Fibroblast of lung (primary cell): Measurements from ENCODE around the gene OR6X1. TPM values are rescaled to one million over a fixed set of nuclear protein-coding genes. Genes with fewer than 3 reads are reported as not detected.
"Not testable (repeated sequence)": the region's sequence is repeated elsewhere in the genome, so short reads cannot be mapped to it uniquely, and the experiment has no call there.

ENCODE experiments used
- DNase-seq, 2 donors: peaks; one replicate each; pipeline versions ENCODE4 v3.0.0 to v3.0.0-alpha.2; 2010; ENCODE audit warnings: low read depth in 2 of 2
- H2AFZ ChIP-seq: 2 replicates; pipeline ENCODE4 v1.5.1; 2012; ENCODE audit warnings: low read length, control low read depth, inconsistent platforms
- H3K27ac ChIP-seq: 2 replicates; pipeline ENCODE4 v1.5.1; 2011; ENCODE audit warnings: low read length, control low read depth; ENCODE audit not compliant: insufficient read depth
- H3K27me3 ChIP-seq: 2 replicates; pipeline ENCODE4 v1.5.1; 2011; ENCODE audit warnings: mild to moderate bottlenecking, low read length; ENCODE audit not compliant: control insufficient read depth, insufficient read depth
- H3K36me3 ChIP-seq: 2 replicates; pipeline ENCODE4 v1.5.1; 2011; ENCODE audit warnings: low read length; ENCODE audit not compliant: control insufficient read depth, insufficient read depth
- H3K4me1 ChIP-seq: 2 replicates; pipeline ENCODE4 v1.5.1; 2011; ENCODE audit warnings: low read length; ENCODE audit not compliant: control insufficient read depth, insufficient read depth; ENCODE audit errors: extremely low read depth
- H3K4me2 ChIP-seq: 2 replicates; pipeline ENCODE4 v1.5.1; 2011; ENCODE audit warnings: low read length, control low read depth; ENCODE audit not compliant: insufficient read depth; ENCODE audit errors: extremely low read depth
- H3K4me3 ChIP-seq, 4 experiments: fragments of 200-600 bp in 1 of 4; sonication (generic) in 1 of 4; replicated peaks in 1 of 4; 2 replicates each; pipeline ENCODE4 v1.5.1; 2011 to 2016; ENCODE audit warnings: low read length in 4 of 4, low read depth in 3 of 4, mild to moderate bottlenecking in 3 of 4, control low read depth in 2 of 4, inconsistent platforms in 1 of 4, mixed read lengths in 1 of 4; ENCODE audit not compliant: insufficient read depth in 1 of 4; ENCODE audit errors: control extremely low read depth in 1 of 4
- H3K79me2 ChIP-seq: 2 replicates; pipeline ENCODE4 v1.5.1; 2012; ENCODE audit warnings: mild to moderate bottlenecking, low read length, inconsistent platforms; ENCODE audit not compliant: control insufficient read depth, insufficient read depth
- H3K9ac ChIP-seq: 2 replicates; pipeline ENCODE4 v1.5.1; 2011; ENCODE audit warnings: mild to moderate bottlenecking, low read length, control low read depth; ENCODE audit not compliant: insufficient read depth
- H3K9me3 ChIP-seq: 2 replicates; pipeline ENCODE4 v1.5.1; 2012; ENCODE audit warnings: low read depth, low read length; ENCODE audit not compliant: control insufficient read depth, insufficient read depth
- H4K20me1 ChIP-seq: 2 replicates; pipeline ENCODE4 v1.5.1; 2011; ENCODE audit warnings: low read length; ENCODE audit not compliant: control insufficient read depth, insufficient read depth; ENCODE audit errors: extremely low read depth
- EZH2 ChIP-seq: IDR thresholded peaks from 2 replicates; pipeline ENCODE4 v1.5.1; 2012; ENCODE audit warnings: low read length, control low read depth, mild to moderate bottlenecking; ENCODE audit errors: missing control alignments
- polyA plus RNA-seq, 2 donors: library from polyadenylated mRNA; depleted of rRNA in 1 of 2; stranded (reverse) in 1 of 2; unstranded in 1 of 2; fragments of >200 nt; gene quantifications; 2 replicates each; pipeline ENCODE4 v1.2.1, GENCODE V29; 2011 to 2012; ENCODE audit warnings: missing spikeins in 1 of 2
- total RNA-seq: library from RNA; depleted of rRNA; stranded (reverse); fragments of >200 nt; gene quantifications from 2 replicates; pipeline ENCODE4 v1.2.1, GENCODE V29; 2014
- TF ChIP-seq, protein P1 (sequence below), 2 donors: IDR thresholded peaks in 1 of 2; conservative IDR thresholded peaks in 1 of 2; 1 replicate in 1 of 2; 2 replicates in 1 of 2; pipeline ENCODE4 v1.5.1; 2011 to 2012; ENCODE audit warnings: low read length in 2 of 2, control low read depth in 1 of 2, inconsistent platforms in 1 of 2, low read depth in 1 of 2, mild to moderate bottlenecking in 1 of 2

The OR6X1 gene
- total and polyA plus RNA-seq, 2 donors (not counting 1 experiment from before 2014, with no cell fraction given), result not detected

DNA sequence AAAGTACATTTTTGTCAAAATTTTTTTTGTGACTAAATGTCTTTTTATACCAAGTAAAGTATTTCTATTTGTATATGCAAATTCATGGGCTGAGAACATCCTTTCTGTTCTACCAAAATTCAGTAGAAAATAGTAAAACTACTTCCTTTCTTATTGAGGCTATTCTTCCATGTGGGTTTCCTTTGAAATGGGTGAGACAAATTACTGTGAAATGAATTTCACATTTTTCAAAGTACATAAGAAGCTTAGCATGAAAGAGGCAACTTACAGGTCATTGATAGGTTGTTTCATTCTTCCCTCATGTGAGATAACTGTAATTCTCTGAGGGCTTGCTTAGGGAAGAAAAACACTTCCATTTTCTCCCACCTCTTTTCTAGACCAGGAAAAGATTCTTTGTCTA lies 1.0 kb upstream of the OR6X1 start:
- no peak for TF ChIP-seq EZH2
- TF ChIP-seq, protein P1, sequence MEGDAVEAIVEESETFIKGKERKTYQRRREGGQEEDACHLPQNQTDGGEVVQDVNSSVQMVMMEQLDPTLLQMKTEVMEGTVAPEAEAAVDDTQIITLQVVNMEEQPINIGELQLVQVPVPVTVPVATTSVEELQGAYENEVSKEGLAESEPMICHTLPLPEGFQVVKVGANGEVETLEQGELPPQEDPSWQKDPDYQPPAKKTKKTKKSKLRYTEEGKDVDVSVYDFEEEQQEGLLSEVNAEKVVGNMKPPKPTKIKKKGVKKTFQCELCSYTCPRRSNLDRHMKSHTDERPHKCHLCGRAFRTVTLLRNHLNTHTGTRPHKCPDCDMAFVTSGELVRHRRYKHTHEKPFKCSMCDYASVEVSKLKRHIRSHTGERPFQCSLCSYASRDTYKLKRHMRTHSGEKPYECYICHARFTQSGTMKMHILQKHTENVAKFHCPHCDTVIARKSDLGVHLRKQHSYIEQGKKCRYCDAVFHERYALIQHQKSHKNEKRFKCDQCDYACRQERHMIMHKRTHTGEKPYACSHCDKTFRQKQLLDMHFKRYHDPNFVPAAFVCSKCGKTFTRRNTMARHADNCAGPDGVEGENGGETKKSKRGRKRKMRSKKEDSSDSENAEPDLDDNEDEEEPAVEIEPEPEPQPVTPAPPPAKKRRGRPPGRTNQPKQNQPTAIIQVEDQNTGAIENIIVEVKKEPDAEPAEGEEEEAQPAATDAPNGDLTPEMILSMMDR (conservative IDR thresholded peaks at IDR 0.05 in 1 of 2, IDR thresholded peaks at IDR 0.05 in 1 of 2; ENCODE audit: low read depth in 1 of 2, low read length in 2 of 2), result no peak
- Histone ChIP-seq H3K4me2 (no peak overlapping the region), H4K20me1 (no peaks in the 10 kb centered on the region), H3K9ac (no peak overlapping the region), H3K4me3 (no peak overlapping the region), H3K27ac (no peak overlapping the region), H3K9me3 (no peaks in the 10 kb centered on the region), H3K4me1 (no peaks in the 10 kb centered on the region), H2AFZ (no peak overlapping the region), H3K79me2 (no peaks in the 10 kb centered on the region), H3K27me3 (peaks cover 3% of the 10 kb centered on the region), H3K36me3 (no peaks in the 10 kb centered on the region)
- DNase-seq, result no peak

DNA sequence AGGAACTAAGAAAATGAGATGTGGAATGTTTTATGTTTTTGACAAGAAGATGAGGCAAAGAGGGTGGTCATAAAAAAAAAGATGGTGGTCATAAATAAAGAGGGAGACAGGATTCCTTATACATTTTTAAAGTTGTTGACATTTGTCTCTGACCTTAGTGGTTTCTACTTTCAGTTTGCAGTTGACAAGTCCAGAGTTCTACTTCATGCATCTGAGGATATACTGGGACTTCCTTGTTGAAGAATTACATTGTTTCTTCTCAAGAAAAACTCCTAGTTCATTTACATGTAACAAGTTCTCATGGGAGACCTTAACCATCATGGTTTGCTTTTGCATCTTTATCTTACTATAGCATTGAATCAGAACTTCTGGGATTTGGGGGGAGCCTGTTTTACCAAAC lies 1.2 kb downstream of the OR6X1 start:
- no peak overlapping the region for H2AFZ ChIP-seq

DNA sequence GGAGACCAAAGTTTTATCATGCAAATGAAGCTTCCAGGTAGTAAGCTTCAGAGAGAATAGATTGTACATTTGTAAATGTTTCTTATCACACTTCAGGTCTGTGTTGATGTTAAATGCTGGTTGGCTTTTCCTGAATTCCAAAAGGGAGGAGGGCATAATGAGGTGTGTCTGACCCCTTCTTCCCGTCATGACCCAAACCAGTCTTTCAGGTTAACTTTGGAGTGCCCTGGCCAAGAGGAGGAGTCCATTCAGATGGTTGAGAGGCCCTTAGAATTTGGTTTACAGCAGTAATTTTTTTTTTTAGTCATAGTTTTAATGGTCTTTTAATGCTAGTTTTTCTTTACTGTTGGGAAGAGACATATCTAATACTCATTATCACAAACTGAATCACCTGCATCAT lies 2.5 kb downstream of the OR6X1 start:
- Histone ChIP-seq H3K4me1 (no peaks in the 10 kb centered on the region), H3K36me3 (no peaks in the 10 kb centered on the region)
- TF ChIP-seq, protein P1 (conservative IDR thresholded peaks at IDR 0.05 in 1 of 2, IDR thresholded peaks at IDR 0.05 in 1 of 2; ENCODE audit: low read depth in 1 of 2, low read length in 2 of 2), result no peak
- TF ChIP-seq EZH2, result no peak

More for the DNA sequence above, 1.2 kb downstream of the OR6X1 start:
- Histone ChIP-seq H4K20me1 (no peaks in the 10 kb centered on the region), H3K9me3 (no peaks in the 10 kb centered on the region), H3K4me3 (no peak overlapping the region), H3K9ac (no peak overlapping the region), H3K27ac (no peak overlapping the region), H3K4me2 (no peak overlapping the region), H3K4me1 (no peaks in the 10 kb centered on the region), H3K27me3 (peaks cover 3% of the 10 kb centered on the region), H3K79me2 (no peaks in the 10 kb centered on the region), H3K36me3 (no peaks in the 10 kb centered on the region)
- no peak for DNase-seq
- no peak for TF ChIP-seq EZH2
- TF ChIP-seq, protein P1 (conservative IDR thresholded peaks at IDR 0.05 in 1 of 2, IDR thresholded peaks at IDR 0.05 in 1 of 2; ENCODE audit: low read depth in 1 of 2, low read length in 2 of 2), result no peak

DNA sequence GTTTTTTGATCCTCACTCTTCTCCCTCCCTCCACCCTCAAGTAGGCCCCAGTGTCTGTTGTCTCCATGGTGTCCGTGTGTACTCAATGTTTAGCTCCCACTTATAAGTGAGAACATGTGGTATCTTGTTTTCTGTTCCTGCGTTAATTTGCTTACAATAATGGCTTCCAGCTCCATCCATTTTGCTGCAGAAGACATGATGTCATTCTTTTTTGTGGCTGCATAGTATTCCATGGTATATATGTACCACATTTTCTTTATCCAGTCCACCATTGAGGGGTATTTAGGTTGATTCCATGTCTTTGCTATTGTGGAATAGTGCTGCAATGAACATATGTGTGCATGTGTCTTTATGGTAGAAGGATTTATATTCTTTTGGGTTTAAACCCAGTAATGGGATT lies 6.0 kb downstream of the OR6X1 start:
- not testable (repeated sequence) for H3K9ac ChIP-seq, DNase-seq

More for the DNA sequence above, 2.5 kb downstream of the OR6X1 start:
- H3K27me3 ChIP-seq, result peaks cover 3% of the 10 kb centered on the region
- H3K9ac ChIP-seq, result no peak overlapping the region
- no peaks in the 10 kb centered on the region for H3K79me2 ChIP-seq
- H4K20me1 ChIP-seq, result no peaks in the 10 kb centered on the region
- no peak overlapping the region for H3K27ac ChIP-seq
- H3K4me2 ChIP-seq, result no peak overlapping the region
- H2AFZ ChIP-seq, result no peak overlapping the region
- H3K9me3 ChIP-seq, result no peaks in the 10 kb centered on the region
- DNase-seq, result no peak
- no peak overlapping the region for H3K4me3 ChIP-seq

More for the DNA sequence above, 6.0 kb downstream of the OR6X1 start:
- not testable (repeated sequence) for H3K27ac ChIP-seq, H3K36me3 ChIP-seq, H3K4me3 ChIP-seq, H3K27me3 ChIP-seq, H3K4me1 ChIP-seq, H3K9me3 ChIP-seq, H4K20me1 ChIP-seq, H3K79me2 ChIP-seq, H2AFZ ChIP-seq, H3K4me2 ChIP-seq
